GM18505 (cell line): ENCODE data around the gene PJA1.

Source experiments
- ATAC-seq: cut with Tn5 transposase; IDR thresholded peaks from one replicate; pipeline ENCODE4 v1.9.1; 2021; ENCODE audit not compliant: unreplicated experiment
- POLR2A ChIP-seq: IDR thresholded peaks from 4 replicates; pipeline ENCODE4 v1.6.1; 2011; ENCODE audit warnings: borderline replicate concordance; ENCODE audit not compliant: insufficient read depth, insufficient read length; ENCODE audit errors: extremely low read depth

PJA1 gene

GRCh38 chrX:69123481-69123880 lies 41.8 kb downstream of the PJA1 start:
- ATAC-seq: no peak
- TF ChIP-seq POLR2A: no peak

GRCh38 chrX:69121321-69122000 lies 43.8 kb downstream of the PJA1 start:
- no peak for ATAC-seq
- TF ChIP-seq POLR2A: no peak

GRCh38 chrX:69120476-69120875 lies 44.8 kb downstream of the PJA1 start:
- no peak for TF ChIP-seq POLR2A
- ATAC-seq: no peak

- TF ChIP-seq POLR2A: no peak
- no peak for ATAC-seq
These were observed 46.1 kb downstream of the PJA1 start for GRCh38 chrX:69119122-69119521.

GRCh38 chrX:69117876-69118526 lies 47.3 kb downstream of the PJA1 start:
- no peak for TF ChIP-seq POLR2A
- no peak for ATAC-seq

- ATAC-seq: no peak
- TF ChIP-seq POLR2A: no peak
These were observed 49.2 kb downstream of the PJA1 start for GRCh38 chrX:69116077-69116476.

GRCh38 chrX:69113723-69114122 lies 51.5 kb downstream of the PJA1 start:
- no peak for ATAC-seq
- TF ChIP-seq POLR2A: no peak
